Keratinocyte (primary cell): ENCODE results near the gene ASTN1. TPM values are rescaled to one million over a fixed set of nuclear protein-coding genes. Genes with fewer than 3 reads are reported as not detected.

Experiments used
- DNase-seq: peaks from one replicate; pipeline ENCODE4 v3.0.0-alpha.2; 2011; ENCODE audit warnings: low read depth, missing footprints, low spot score
- FAIRE-seq: peaks from 2 replicates; lab custom pipeline; 2011; peaks lifted over from hg19 to GRCh38; lab: Jason Lieb, UNC
- H2AFZ ChIP-seq: 2 replicates; pipeline ENCODE4 v1.6.0; 2012; ENCODE audit warnings: low read length, control low read depth, inconsistent platforms; ENCODE audit not compliant: control insufficient read depth
- H3K27ac ChIP-seq: 2 replicates; pipeline ENCODE4 v1.5.1; 2011; ENCODE audit warnings: low read length; ENCODE audit not compliant: control insufficient read depth, insufficient read depth
- H3K27me3 ChIP-seq: 3 replicates; pipeline ENCODE4 v1.6.0; 2011; ENCODE audit warnings: low read length; ENCODE audit not compliant: control insufficient read depth, insufficient read depth; ENCODE audit errors: extremely low read depth
- H3K36me3 ChIP-seq, 2 experiments: 2 replicates in 1 of 2; 3 replicates in 1 of 2; pipeline ENCODE4 v1.5.1; 2011; ENCODE audit warnings: low read length in 2 of 2, mild to moderate bottlenecking in 1 of 2; ENCODE audit not compliant: control insufficient read depth in 2 of 2, insufficient read depth in 2 of 2; ENCODE audit errors: extremely low read depth in 1 of 2
- H3K4me1 ChIP-seq: 3 replicates; pipeline ENCODE4 v1.5.1; 2011; ENCODE audit warnings: low read length; ENCODE audit not compliant: control insufficient read depth, insufficient read depth; ENCODE audit errors: extremely low read depth
- H3K4me2 ChIP-seq: 3 replicates; pipeline ENCODE4 v1.6.0; 2011; ENCODE audit warnings: low read depth, low read length; ENCODE audit not compliant: control insufficient read depth, insufficient read depth; ENCODE audit errors: extremely low read depth
- H3K4me3 ChIP-seq, 3 experiments: fragments of 200-600 bp in 1 of 3; sonication (generic) in 1 of 3; 2 replicates in 2 of 3; 3 replicates in 1 of 3; pipeline ENCODE4 v1.5.1; 2011 to 2016; ENCODE audit warnings: low read length in 3 of 3, mild to moderate bottlenecking in 3 of 3, control low read depth in 2 of 3, inconsistent platforms in 1 of 3, low read depth in 1 of 3, mixed read lengths in 1 of 3, mixed run types in 1 of 3, moderate library complexity in 1 of 3; ENCODE audit not compliant: control insufficient read depth in 2 of 3, insufficient read depth in 2 of 3; ENCODE audit errors: extremely low read depth in 1 of 3
- H3K79me2 ChIP-seq: 2 replicates; pipeline ENCODE4 v1.6.0; 2012; ENCODE audit warnings: low read length; ENCODE audit not compliant: control insufficient read depth, insufficient read depth
- H3K9ac ChIP-seq: 3 replicates; pipeline ENCODE4 v1.6.0; 2011; ENCODE audit warnings: low read length; ENCODE audit not compliant: control insufficient read depth, insufficient read depth; ENCODE audit errors: extremely low read depth
- H3K9me1 ChIP-seq: 3 replicates; pipeline ENCODE4 v1.6.0; 2011; ENCODE audit warnings: low read length; ENCODE audit not compliant: control insufficient read depth, insufficient read depth; ENCODE audit errors: extremely low read depth
- H3K9me3 ChIP-seq: 2 replicates; pipeline ENCODE4 v1.5.1; 2012; ENCODE audit warnings: low read depth, low read length; ENCODE audit not compliant: control insufficient read depth
- H4K20me1 ChIP-seq: 3 replicates; pipeline ENCODE4 v1.6.0; 2011; ENCODE audit warnings: low read length; ENCODE audit not compliant: control insufficient read depth, insufficient read depth; ENCODE audit errors: extremely low read depth
- EZH2 ChIP-seq: IDR thresholded peaks from one replicate; pipeline ENCODE4 v1.6.1; 2012; ENCODE audit warnings: inconsistent platforms, mild to moderate bottlenecking, low read length, moderate library complexity
- dilution Hi-C: fragments of 300-500 bp; cut with MboI; formaldehyde crosslinking; loops from one replicate; pipeline ENCODE4 v1.7.0; 2020; ENCODE audit warnings: low sequenced_read_pairs; ENCODE audit not compliant: extremely low pct_ligation_motif_present
- polyA plus RNA-seq, 5 experiments: library from polyadenylated mRNA; depleted of rRNA in 3 of 5; stranded (reverse) in 3 of 5; stranded (forward) in 1 of 5; unstranded in 1 of 5; fragments of >200 nt; gene quantifications; 1 replicate in 1 of 5; 2 replicates in 3 of 5; 3 replicates in 1 of 5; pipeline versions ENCODE4 v1.2.1 to v1.2.3, GENCODE V29; 2011 to 2012; ENCODE audit warnings: missing spikeins in 2 of 5, low read depth in 1 of 5, low replicate concordance in 1 of 5
- TF ChIP-seq, protein P1 (sequence below), 3 experiments: IDR thresholded peaks in 1 of 3; conservative IDR thresholded peaks in 1 of 3; optimal IDR thresholded peaks in 1 of 3; 2 replicates in 2 of 3; 3 replicates in 1 of 3; pipeline versions ENCODE3 to v1.5.1; 2011; ENCODE audit warnings: low read length in 3 of 3, mild to moderate bottlenecking in 3 of 3, moderate library complexity in 2 of 3, control low read depth in 1 of 3, inconsistent platforms in 1 of 3; ENCODE audit not compliant: insufficient read depth in 2 of 3; ENCODE audit errors: extremely low read depth in 1 of 3

ASTN1 gene
- polyA plus RNA-seq, 1 donor (not counting 4 experiments of a cell fraction or from before 2014, with no cell fraction given): 0.08 TPM

- H3K79me2 ChIP-seq: no peaks in the 10 kb centered on the region
- no peak overlapping the region for H3K9ac ChIP-seq
- H3K9me3 ChIP-seq: no peaks in the 10 kb centered on the region
- DNase-seq: no peak
- H3K36me3 ChIP-seq: no peaks in the 10 kb centered on the region
- FAIRE-seq: no peak
- H3K9me1 ChIP-seq: no peaks in the 10 kb centered on the region
- H3K27ac ChIP-seq: no peak overlapping the region
- no peak overlapping the region for H3K4me3 ChIP-seq
- no peak overlapping the region for H2AFZ ChIP-seq
- H3K27me3 ChIP-seq: no peaks in the 10 kb centered on the region
- H3K4me2 ChIP-seq: no peak overlapping the region
- dilution Hi-C loops: no loop called here
- no peaks in the 10 kb centered on the region for H4K20me1 ChIP-seq
- no peaks in the 10 kb centered on the region for H3K4me1 ChIP-seq
- TF ChIP-seq EZH2: no peak
- TF ChIP-seq, protein P1, sequence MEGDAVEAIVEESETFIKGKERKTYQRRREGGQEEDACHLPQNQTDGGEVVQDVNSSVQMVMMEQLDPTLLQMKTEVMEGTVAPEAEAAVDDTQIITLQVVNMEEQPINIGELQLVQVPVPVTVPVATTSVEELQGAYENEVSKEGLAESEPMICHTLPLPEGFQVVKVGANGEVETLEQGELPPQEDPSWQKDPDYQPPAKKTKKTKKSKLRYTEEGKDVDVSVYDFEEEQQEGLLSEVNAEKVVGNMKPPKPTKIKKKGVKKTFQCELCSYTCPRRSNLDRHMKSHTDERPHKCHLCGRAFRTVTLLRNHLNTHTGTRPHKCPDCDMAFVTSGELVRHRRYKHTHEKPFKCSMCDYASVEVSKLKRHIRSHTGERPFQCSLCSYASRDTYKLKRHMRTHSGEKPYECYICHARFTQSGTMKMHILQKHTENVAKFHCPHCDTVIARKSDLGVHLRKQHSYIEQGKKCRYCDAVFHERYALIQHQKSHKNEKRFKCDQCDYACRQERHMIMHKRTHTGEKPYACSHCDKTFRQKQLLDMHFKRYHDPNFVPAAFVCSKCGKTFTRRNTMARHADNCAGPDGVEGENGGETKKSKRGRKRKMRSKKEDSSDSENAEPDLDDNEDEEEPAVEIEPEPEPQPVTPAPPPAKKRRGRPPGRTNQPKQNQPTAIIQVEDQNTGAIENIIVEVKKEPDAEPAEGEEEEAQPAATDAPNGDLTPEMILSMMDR (optimal IDR thresholded peaks at IDR 0.05 in 1 of 3, IDR thresholded peaks at IDR 0.05 in 1 of 3, conservative IDR thresholded peaks at IDR 0.05 in 1 of 3; ENCODE audit: extremely low read depth in 1 of 3, insufficient read depth in 2 of 3, low read length in 3 of 3): no peak
Measured at GRCh38 chr1:177008653-177009052, 155.9 kb downstream of the ASTN1 start.

GRCh38 chr1:177007437-177008161 is 156.9 kb downstream of the ASTN1 start:
- no peaks in the 10 kb centered on the region for H3K36me3 ChIP-seq
- no peaks in the 10 kb centered on the region for H3K9me1 ChIP-seq
- no peaks in the 10 kb centered on the region for H3K9me3 ChIP-seq
- DNase-seq (no peak), FAIRE-seq (no peak)
- H4K20me1 ChIP-seq: no peaks in the 10 kb centered on the region
- no peaks in the 10 kb centered on the region for H3K27me3 ChIP-seq
- no peak overlapping the region for H3K27ac ChIP-seq
- no peak overlapping the region for H3K9ac ChIP-seq
- no peak overlapping the region for H3K4me3 ChIP-seq
- no peaks in the 10 kb centered on the region for H3K4me1 ChIP-seq
- H2AFZ ChIP-seq: no peak overlapping the region
- no peak overlapping the region for H3K4me2 ChIP-seq
- dilution Hi-C loops: no loop called here
- H3K79me2 ChIP-seq: no peaks in the 10 kb centered on the region
- no peak for TF ChIP-seq EZH2
- TF ChIP-seq, protein P1 (optimal IDR thresholded peaks at IDR 0.05 in 1 of 3, IDR thresholded peaks at IDR 0.05 in 1 of 3, conservative IDR thresholded peaks at IDR 0.05 in 1 of 3; ENCODE audit: extremely low read depth in 1 of 3, insufficient read depth in 2 of 3, low read length in 3 of 3): no peak
